Right atrium auricular region (tissue), 2 donors: ENCODE measurements around the gene C3orf18. TPM values are rescaled to one million over a fixed set of nuclear protein-coding genes. Genes with fewer than 3 reads are reported as not detected.

Source experiments
- DNase-seq: peaks from one replicate; pipeline ENCODE4 v3.0.0-alpha.2; 2019; ENCODE audit warnings: low spot score
- H3K27ac ChIP-seq, 2 donors: fragments of 200-600 bp; sonication (generic); 1 replicate in 1 of 2; 2 replicates in 1 of 2; pipeline ENCODE4 v1.5.1; 2016 to 2019
- H3K27me3 ChIP-seq, 2 donors: fragments of 200-600 bp; sonication (generic); one replicate each; pipeline versions ENCODE4 v1.5.1 to v1.6.0; 2017 to 2019
- H3K36me3 ChIP-seq: fragments of 200-600 bp; sonication (generic); one replicate; pipeline ENCODE4 v1.5.1; 2016
- H3K4me1 ChIP-seq, 2 donors: fragments of 200-600 bp; sonication (generic); one replicate each; pipeline versions ENCODE4 v1.5.1 to v1.6.0; 2017 to 2019
- H3K4me3 ChIP-seq, 2 donors: fragments of 200-600 bp; sonication (generic); 1 replicate in 1 of 2; 2 replicates in 1 of 2; pipeline ENCODE4 v1.5.1; 2017 to 2019; ENCODE audit warnings: mild to moderate bottlenecking in 1 of 2, moderate library complexity in 1 of 2
- H3K9me3 ChIP-seq, 2 donors: fragments of 200-600 bp; sonication (generic); one replicate each; pipeline ENCODE4 v1.5.1; 2019
- CTCF ChIP-seq, 2 donors: fragments of 200-600 bp; sonication (generic); IDR thresholded peaks; one replicate each; pipeline ENCODE4 v1.5.1; 2019; ENCODE audit warnings: antibody characterized with exemption in 2 of 2
- total RNA-seq, 2 donors: library from RNA; depleted of rRNA; stranded (reverse); fragments of >200 nt; gene quantifications; one replicate each; pipeline ENCODE4 v1.1.0, GENCODE V29; 2016

Gene C3orf18
- total RNA-seq, 2 donors from 2014 or later = 25.6 to 34.8 TPM

- H3K27me3 ChIP-seq = no peaks in the 10 kb centered on the region
- H3K4me3 ChIP-seq = no peak overlapping the region
- peaks cover 0 to 46% of the 10 kb centered on the region in 2 donors for H3K4me1 ChIP-seq
- TF ChIP-seq CTCF (IDR thresholded peaks at IDR 0.05) = no peak
- no peaks in the 10 kb centered on the region for H3K9me3 ChIP-seq
- peak overlapping the region in 1 of 2 donors; percentile 41 for H3K27ac ChIP-seq
- H3K36me3 ChIP-seq = no peaks in the 10 kb centered on the region
- no peak for DNase-seq
Observed at GRCh38 chr3:50591196-50591741, 23.7 kb upstream of the C3orf18 start.

- Histone ChIP-seq H3K9me3 (no peaks in the 10 kb centered on the region), H3K4me1 (peaks cover 0 to 58% of the 10 kb centered on the region in 2 donors), H3K27ac (peak overlapping the region in 1 of 2 donors; percentile 82), H3K4me3 (no peak overlapping the region), H3K27me3 (no peaks in the 10 kb centered on the region), H3K36me3 (no peaks in the 10 kb centered on the region)
- no peak for DNase-seq
- TF ChIP-seq CTCF (IDR thresholded peaks at IDR 0.05) = no peak
Observed at GRCh38 chr3:50588759-50589433, 21.3 kb upstream of the C3orf18 start.

GRCh38 chr3:50587806-50588758, 20.5 kb upstream of the C3orf18 start:
- peaks cover 0 to 62% of the 10 kb centered on the region in 2 donors for H3K4me1 ChIP-seq
- TF ChIP-seq CTCF (IDR thresholded peaks at IDR 0.05) = no peak
- H3K4me3 ChIP-seq = no peak overlapping the region
- no peak for DNase-seq
- no peaks in the 10 kb centered on the region for H3K9me3 ChIP-seq
- no peaks in the 10 kb centered on the region for H3K36me3 ChIP-seq
- peak overlapping the region; percentile 60 to 82 for H3K27ac ChIP-seq
- H3K27me3 ChIP-seq = no peaks in the 10 kb centered on the region

- DNase-seq = no peak
- Histone ChIP-seq H3K4me3 (no peak overlapping the region), H3K4me1 (peaks cover 0 to 62% of the 10 kb centered on the region in 2 donors), H3K27ac (peak overlapping the region; percentile 60 to 82), H3K27me3 (no peaks in the 10 kb centered on the region), H3K36me3 (no peaks in the 10 kb centered on the region), H3K9me3 (no peaks in the 10 kb centered on the region)
- no peak for TF ChIP-seq CTCF (IDR thresholded peaks at IDR 0.05)
Observed at GRCh38 chr3:50587373-50587772, 19.8 kb upstream of the C3orf18 start.

GRCh38 chr3:50586763-50587070, 19.2 kb upstream of the C3orf18 start:
- H3K9me3 ChIP-seq = no peaks in the 10 kb centered on the region
- no peaks in the 10 kb centered on the region for H3K36me3 ChIP-seq
- DNase-seq = no peak
- no peak overlapping the region for H3K4me3 ChIP-seq
- peaks cover 0 to 63% of the 10 kb centered on the region in 2 donors for H3K4me1 ChIP-seq
- no peaks in the 10 kb centered on the region for H3K27me3 ChIP-seq
- H3K27ac ChIP-seq = peak overlapping the region; percentile 60 to 82
- TF ChIP-seq CTCF (IDR thresholded peaks at IDR 0.05) = no peak
